HG03460 (cell line): ENCODE data around the gene ATG14.
"Not testable (repeated sequence)": the region's sequence is repeated elsewhere in the genome, so short reads cannot be mapped to it uniquely, and the experiment has no call there.

ENCODE experiments used
- ATAC-seq: cut with Tn5 transposase; IDR thresholded peaks from one replicate; pipeline ENCODE4 v1.9.1; 2021; ENCODE audit not compliant: unreplicated experiment

Gene ATG14

GRCh38 chr14:55387121-55387520 lies 24.5 kb downstream of the ATG14 start:
- ATAC-seq: no peak

GRCh38 chr14:55386037-55386808 lies 25.4 kb downstream of the ATG14 start:
- no peak for ATAC-seq

GRCh38 chr14:55384536-55384935 lies 27.1 kb downstream of the ATG14 start:
- ATAC-seq: no peak

GRCh38 chr14:55383541-55384140 lies 28.0 kb downstream of the ATG14 start:
- ATAC-seq: no peak

GRCh38 chr14:55383056-55383466 lies 28.6 kb downstream of the ATG14 start:
- not testable (repeated sequence) for ATAC-seq

- ATAC-seq: no peak
Measured at GRCh38 chr14:55382483-55382882, 29.1 kb downstream of the ATG14 start.

- ATAC-seq: no peak
Measured at GRCh38 chr14:55381561-55381960, 30.1 kb downstream of the ATG14 start.

GRCh38 chr14:55381040-55381439 lies 30.6 kb downstream of the ATG14 start:
- no peak for ATAC-seq

- ATAC-seq: no peak
Measured at GRCh38 chr14:55377236-55377635, 34.4 kb downstream of the ATG14 start.

GRCh38 chr14:55374771-55375170 lies 36.9 kb downstream of the ATG14 start:
- ATAC-seq: no peak

GRCh38 chr14:55373784-55374705 lies 37.6 kb downstream of the ATG14 start:
- ATAC-seq: no peak

- ATAC-seq: no peak
Measured at GRCh38 chr14:55372825-55373224, 38.8 kb downstream of the ATG14 start.

GRCh38 chr14:55372423-55372822 lies 39.2 kb downstream of the ATG14 start:
- no peak for ATAC-seq

GRCh38 chr14:55370883-55371455 lies 40.7 kb downstream of the ATG14 start:
- no peak for ATAC-seq

GRCh38 chr14:55366271-55366670 lies 45.4 kb downstream of the ATG14 start:
- ATAC-seq: no peak

GRCh38 chr14:55361190-55361589 lies 50.4 kb downstream of the ATG14 start:
- no peak for ATAC-seq

- ATAC-seq: no peak
Measured at GRCh38 chr14:55359307-55359706, 52.3 kb downstream of the ATG14 start.

- ATAC-seq: no peak
Measured at GRCh38 chr14:55356913-55357312, 54.7 kb downstream of the ATG14 start.

GRCh38 chr14:55355922-55356321 lies 55.7 kb downstream of the ATG14 start:
- ATAC-seq: no peak

GRCh38 chr14:55354500-55354899 lies 57.1 kb downstream of the ATG14 start:
- peak; percentile 57 for ATAC-seq
